HFF-Myc (cell line): ENCODE measurements around the gene MRPL58.

Source experiments
- DNase-seq: peaks from one replicate; pipeline ENCODE4 v3.0.0-alpha.2; 2011; ENCODE audit warnings: low read depth; ENCODE audit errors: extremely low read depth
- H3K4me3 ChIP-seq: replicated peaks from 2 replicates; pipeline ENCODE4 v1.5.1; 2011; ENCODE audit warnings: low read depth, mild to moderate bottlenecking, control low read depth, low read length
- CTCF ChIP-seq: IDR thresholded peaks from 2 replicates; pipeline ENCODE4 v1.5.1; 2012; ENCODE audit warnings: mild to moderate bottlenecking, low read depth, low read length, control low read depth; ENCODE audit errors: missing control alignments

MRPL58 gene

GRCh38 chr17:75061618-75062017 is 49.1 kb downstream of the MRPL58 start:
- no peak for DNase-seq
- H3K4me3 ChIP-seq, result no peak overlapping the region
- TF ChIP-seq CTCF, result no peak

GRCh38 chr17:75063201-75063600 is 50.7 kb downstream of the MRPL58 start:
- TF ChIP-seq CTCF, result no peak
- no peak overlapping the region for H3K4me3 ChIP-seq
- no peak for DNase-seq

- no peak for TF ChIP-seq CTCF
- DNase-seq, result no peak
- no peak overlapping the region for H3K4me3 ChIP-seq
Measured at GRCh38 chr17:75063626-75064025, 51.2 kb downstream of the MRPL58 start.

- H3K4me3 ChIP-seq, result no peak overlapping the region
- no peak for TF ChIP-seq CTCF
- no peak for DNase-seq
Measured at GRCh38 chr17:75064040-75064439, 51.6 kb downstream of the MRPL58 start.

- no peak for TF ChIP-seq CTCF
- H3K4me3 ChIP-seq, result no peak overlapping the region
- no peak for DNase-seq
Measured at GRCh38 chr17:75064460-75064859, 52.0 kb downstream of the MRPL58 start.

- no peak for DNase-seq
- TF ChIP-seq CTCF, result no peak
- no peak overlapping the region for H3K4me3 ChIP-seq
Measured at GRCh38 chr17:75064867-75065561, 52.5 kb downstream of the MRPL58 start.
